IMR-90 (cell line): ENCODE results near the gene CDKN2B-AS1. TPM values are rescaled to one million over a fixed set of nuclear protein-coding genes. Genes with fewer than 3 reads are reported as not detected.

ENCODE experiments used
- ATAC-seq: fragments of 200-7000 bp; cut with Tn5 transposase; 2 replicates; pipeline ENCODE4 v1.9.1; 2020; ENCODE audit warnings: low read depth, mild to moderate bottlenecking, moderate library complexity
- BruUV-seq: library from RNA; stranded (reverse); fragments of 400-500 nt; replicated peaks from 2 replicates; lab custom pipeline; 2021; lab: Mats Ljungman, UMichigan
- CTCF ChIA-PET: fragments of 300-600 bp; formaldehyde crosslinking; extraction: SDS; loops from one replicate; lab custom pipeline; 2021; ENCODE audit warnings: antibody characterized with exemption; lab: Yijun Ruan, JAX
- POLR2A ChIA-PET: fragments of 300-600 bp; sonication (Branson Sonifier 250); formaldehyde crosslinking; loops from one replicate; lab custom pipeline; 2022; ENCODE audit warnings: antibody characterized with exemption; ENCODE audit not compliant: unreplicated experiment; lab: Charles Lee
- DNase-seq: peaks from one replicate; pipeline ENCODE4 v3.0.0; 2013
- H2AFZ ChIP-seq: replicated peaks from 2 replicates; pipeline ENCODE3; 2013; ENCODE audit warnings: low read length, mild to moderate bottlenecking; ENCODE audit not compliant: poor library complexity
- H2AK5ac ChIP-seq: 2 replicates; pipeline ENCODE4 v1.6.1; 2013; ENCODE audit warnings: low read depth, low read length, inconsistent platforms
- H2AK9ac ChIP-seq: replicated peaks from 2 replicates; pipeline ENCODE3; 2013; ENCODE audit warnings: mild to moderate bottlenecking, low read depth, low read length, moderate library complexity; ENCODE audit not compliant: poor library complexity
- H2BK120ac ChIP-seq: 2 replicates; pipeline ENCODE4 v1.6.1; 2013; ENCODE audit warnings: low read depth, low read length, inconsistent platforms
- H2BK15ac ChIP-seq: 3 replicates; pipeline ENCODE4 v1.6.1; 2013; ENCODE audit warnings: low read depth, low read length, inconsistent platforms
- H2BK20ac ChIP-seq: 2 replicates; pipeline ENCODE4 v1.6.1; 2013; ENCODE audit warnings: low read depth, mild to moderate bottlenecking, inconsistent platforms, low read length, moderate library complexity
- H2BK5ac ChIP-seq: 2 replicates; pipeline ENCODE4 v1.6.1; 2013; ENCODE audit warnings: mild to moderate bottlenecking, low read depth, low read length, inconsistent platforms; ENCODE audit not compliant: poor library complexity, severe bottlenecking
- H3K14ac ChIP-seq: replicated peaks from 2 replicates; pipeline ENCODE4 v1.6.1; 2013; ENCODE audit warnings: low read depth, low read length, inconsistent platforms
- H3K18ac ChIP-seq: 2 replicates; pipeline ENCODE4 v1.6.1; 2013; ENCODE audit warnings: low read depth, low read length, control low read depth
- H3K23ac ChIP-seq: 2 replicates; pipeline ENCODE4 v1.6.1; 2013; ENCODE audit warnings: low read depth, low read length, inconsistent platforms
- H3K27ac ChIP-seq: 2 replicates; pipeline ENCODE4 v1.5.1; 2013; ENCODE audit warnings: mild to moderate bottlenecking, control low read depth, low read length; ENCODE audit not compliant: insufficient read depth
- H3K27me3 ChIP-seq: 2 replicates; pipeline ENCODE4 v1.6.1; 2013; ENCODE audit warnings: low read length; ENCODE audit not compliant: control insufficient read depth, insufficient read depth
- H3K36me3 ChIP-seq: 2 replicates; pipeline ENCODE4 v1.6.1; 2013; ENCODE audit warnings: low read length, mixed read lengths; ENCODE audit not compliant: control insufficient read depth, insufficient read depth
- H3K4ac ChIP-seq: 2 replicates; pipeline ENCODE4 v1.6.1; 2013; ENCODE audit warnings: low read depth, low read length, inconsistent platforms
- H3K4me1 ChIP-seq: 2 replicates; pipeline ENCODE4 v1.6.1; 2013; ENCODE audit warnings: low read length, mixed read lengths; ENCODE audit not compliant: control insufficient read depth, insufficient read depth
- H3K4me2 ChIP-seq: 2 replicates; pipeline ENCODE4 v1.6.1; 2013; ENCODE audit warnings: low read depth, mild to moderate bottlenecking, control low read depth, low read length, moderate library complexity
- H3K4me3 ChIP-seq: 2 replicates; pipeline ENCODE4 v1.5.1; 2013; ENCODE audit warnings: low read depth, mild to moderate bottlenecking, control low read depth, low read length, moderate library complexity; ENCODE audit not compliant: insufficient read depth
- H3K56ac ChIP-seq: 2 replicates; pipeline ENCODE4 v1.6.1; 2013; ENCODE audit warnings: low read length, inconsistent platforms; ENCODE audit not compliant: insufficient read depth; ENCODE audit errors: extremely low read depth
- H3K79me1 ChIP-seq, 2 experiments: 2 replicates each; pipeline ENCODE4 v1.6.1; 2013; ENCODE audit warnings: low read length in 2 of 2, inconsistent platforms in 1 of 2, low read depth in 1 of 2
- H3K9ac ChIP-seq: 2 replicates; pipeline ENCODE4 v1.6.1; 2013; ENCODE audit warnings: low read depth, low read length, control low read depth
- H3K9me1 ChIP-seq: 2 replicates; pipeline ENCODE4 v1.6.1; 2013; ENCODE audit warnings: low read length, inconsistent platforms; ENCODE audit not compliant: insufficient read depth
- H3K9me3 ChIP-seq: 2 replicates; pipeline ENCODE4 v1.6.1; 2013; ENCODE audit warnings: low read length; ENCODE audit not compliant: control insufficient read depth, insufficient read depth
- H4K20me1 ChIP-seq: 2 replicates; pipeline ENCODE4 v1.6.1; 2013; ENCODE audit warnings: low read length, inconsistent platforms; ENCODE audit not compliant: insufficient read depth
- H4K5ac ChIP-seq: 2 replicates; pipeline ENCODE4 v1.6.1; 2013; ENCODE audit warnings: mild to moderate bottlenecking, low read depth, low read length, control low read depth
- H4K8ac ChIP-seq, 2 experiments: 2 replicates each; pipeline ENCODE4 v1.6.1; 2013; ENCODE audit warnings: low read depth in 2 of 2, low read length in 2 of 2, control low read depth in 1 of 2, inconsistent platforms in 1 of 2
- H4K91ac ChIP-seq: 2 replicates; pipeline ENCODE4 v1.6.1; 2013; ENCODE audit warnings: low read depth, low read length, inconsistent platforms; ENCODE audit not compliant: insufficient read depth
- CEBPB ChIP-seq: IDR thresholded peaks from 2 replicates; pipeline ENCODE4 v1.6.1; 2012; ENCODE audit warnings: low read depth, low read length, improper control_type of control experiment
- MXI1 ChIP-seq: IDR thresholded peaks from 2 replicates; pipeline ENCODE4 v1.6.1; 2012; ENCODE audit warnings: low read depth, mild to moderate bottlenecking, low read length, moderate library complexity, borderline replicate concordance
- RAD21 ChIP-seq: IDR thresholded peaks from 2 replicates; pipeline ENCODE4 v1.6.1; 2012; ENCODE audit warnings: low read length, improper control_type of control experiment
- RCOR1 ChIP-seq: IDR thresholded peaks from 2 replicates; pipeline ENCODE4 v1.6.1; 2012; ENCODE audit warnings: mild to moderate bottlenecking, low read length, improper control_type of control experiment; ENCODE audit not compliant: insufficient replicate concordance
- RFX5 ChIP-seq: IDR thresholded peaks from 2 replicates; pipeline ENCODE4 v1.8.0; 2012; ENCODE audit warnings: low read depth, mild to moderate bottlenecking, low read length, moderate library complexity
- USF2 ChIP-seq: fragments of 150-350 bp; IDR thresholded peaks from 2 replicates; pipeline ENCODE4 v1.6.1; 2017; ENCODE audit warnings: mild to moderate bottlenecking, antibody characterized with exemption, low read length, low read depth
- dilution Hi-C: fragments of 300-500 bp; cut with HindIII; formaldehyde crosslinking; loops from one replicate; pipeline ENCODE4 v1.14.3; 2018; ENCODE audit warnings: low sequenced_read_pairs; ENCODE audit not compliant: unreplicated experiment
- in situ Hi-C: fragments of 300-500 bp; cut with MboI; formaldehyde crosslinking; loops from 3 replicates; pipeline ENCODE4 v1.14.3; 2019; ENCODE audit warnings: low sequenced_read_pairs, inconsistent platforms, mixed read lengths
- intact Hi-C: fragments of 100-400 bp; cut with micrococcal nuclease; formaldehyde crosslinking; loops from 2 replicates; pipeline ENCODE4 v1.10.0; 2022
- polyA plus RNA-seq, 3 experiments: library from polyadenylated mRNA; depleted of rRNA; stranded (reverse); fragments of >200 nt; gene quantifications; 2 replicates each; pipeline ENCODE4 v1.2.3, GENCODE V29; 2012; ENCODE audit warnings: low replicate concordance in 1 of 3
- total RNA-seq: library from RNA; depleted of rRNA; stranded (reverse); fragments of >200 nt; gene quantifications from 2 replicates; pipeline ENCODE4 v1.2.3, GENCODE V29; 2012

CDKN2B-AS1 gene
- total and polyA plus RNA-seq, 2 of the 4 experiments (the other 2 are of a cell fraction) = 1.0 to 1.1 TPM

- peak overlapping the region; percentile 51; the same call in 1 of the 3 replicates for H2BK15ac ChIP-seq
- H3K36me3 ChIP-seq = no peaks in the 10 kb centered on the region
- H3K79me1 ChIP-seq = no peaks in the 10 kb centered on the region
- H2BK120ac ChIP-seq = peak overlapping the region; percentile 9; the same call in 1 of the 2 replicates
- H2BK5ac ChIP-seq = no peak overlapping the region
- no peak overlapping the region for H2AK5ac ChIP-seq
- BruUV-seq = no TSS peak
- H2AFZ ChIP-seq = no peak overlapping the region
- H3K4me2 ChIP-seq = no peak overlapping the region
- intact Hi-C loops = no loop called here
- peaks cover 3% of the 10 kb centered on the region; the same call in 1 of the 2 replicates for H3K4me1 ChIP-seq
- ATAC-seq (no peak), DNase-seq (peak; percentile 25)
- no peak overlapping the region for H4K8ac ChIP-seq
- H3K56ac ChIP-seq = no peak overlapping the region
- peak overlapping the region; percentile 37; the same call in 1 of the 2 replicates for H3K18ac ChIP-seq
- H2BK20ac ChIP-seq = 0 out of 2 replicates have a peak overlapping the region, but pooled peaks have one; percentile 44
- H3K4ac ChIP-seq = no peak overlapping the region
- no peak overlapping the region; the same call in 1 of the 2 replicates for H3K23ac ChIP-seq
- dilution Hi-C loops = no loop called here
- POLR2A ChIA-PET = no interaction called here
- no peak overlapping the region for H4K5ac ChIP-seq
- no peaks in the 10 kb centered on the region for H3K9me1 ChIP-seq
- no peak overlapping the region for H3K27ac ChIP-seq
- no peaks in the 10 kb centered on the region for H3K9me3 ChIP-seq
- CTCF ChIA-PET = interaction anchor here (0.5 to 1.3 kb wide), 3 partner anchors 15 to 300 kb away, joined by 3 to 7 read pairs (median 3); no protein-coding TSS in a partner anchor
- no peaks in the 10 kb centered on the region for H3K27me3 ChIP-seq
- H3K14ac ChIP-seq = no peak overlapping the region
- no peak overlapping the region for H2AK9ac ChIP-seq
- no peak overlapping the region for H4K91ac ChIP-seq
- no peak for TF ChIP-seq USF2
- TF ChIP-seq RAD21 = no peak
- no peak for TF ChIP-seq RCOR1
- TF ChIP-seq RFX5 = no peak
- no peak for TF ChIP-seq CEBPB
- no peak for TF ChIP-seq MXI1
- no peaks in the 10 kb centered on the region for H4K20me1 ChIP-seq
- in situ Hi-C loops = no loop called here
- H3K9ac ChIP-seq = no peak overlapping the region
- H3K4me3 ChIP-seq = no peak overlapping the region
These were observed 162.7 kb downstream of the CDKN2B-AS1 start for GRCh38 chr9:22157276-22157675.
